Measurements from ENCODE around the gene SLC35F3. TPM values are rescaled to one million over a fixed set of nuclear protein-coding genes. Genes with fewer than 3 reads are reported as not detected.

The SLC35F3 gene
- 0.52 TPM for total RNA-seq

DNA sequence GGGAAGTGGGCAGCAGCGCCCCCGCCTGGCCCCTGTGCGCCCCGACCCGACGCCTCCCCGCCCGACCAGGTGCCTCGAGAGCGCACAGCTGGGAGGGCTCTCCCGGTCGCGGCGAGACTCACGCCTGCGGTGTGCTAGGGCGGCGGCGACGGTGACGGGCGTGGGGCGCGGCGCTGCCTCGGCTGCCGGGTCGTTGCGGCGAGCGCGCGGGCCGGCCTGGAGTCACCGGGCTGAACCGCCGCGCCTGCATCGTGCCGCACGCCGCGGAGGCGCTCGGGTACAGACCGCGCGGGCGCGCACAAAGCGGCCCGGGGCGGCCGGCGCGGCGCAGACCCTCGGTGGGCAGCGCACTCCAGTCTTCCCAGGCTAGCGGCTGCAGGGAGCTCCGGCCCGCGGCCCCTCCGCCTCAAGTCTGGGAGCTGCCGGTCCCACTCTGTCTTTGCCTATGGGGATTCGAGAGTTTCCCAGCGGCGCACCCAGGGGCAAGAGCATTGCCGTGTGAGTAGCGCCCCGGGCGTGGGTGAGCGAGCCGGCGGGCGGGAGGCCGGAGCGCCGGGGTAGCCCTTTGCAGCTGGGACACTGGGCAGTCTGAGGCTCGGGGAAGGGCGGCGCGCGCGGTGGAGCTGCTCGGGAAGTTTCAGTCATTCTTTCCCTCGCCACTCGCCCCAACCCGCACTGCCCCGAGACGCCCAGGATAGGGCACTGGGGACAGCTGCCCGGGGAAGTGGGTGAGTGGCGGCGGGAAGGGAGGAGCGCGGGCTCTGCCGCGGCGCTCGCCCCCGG, at the start of gene SLC35F3:
SLC35F3 (plus strand) TSS at position 44 of the 783 bp plus-strand sequence.
- Histone ChIP-seq H3K4me3 (ENCODE audit: low read length in 3 of 3) (no peak within 1 kb of the TSS), H3K36me3 (ENCODE audit: control insufficient read depth in 3 of 3, insufficient read depth in 3 of 3, low read length in 3 of 3) (no peaks in the 10 kb centered on the region), H3K27ac (ENCODE audit: low read depth, low read length) (no peak within 1 kb of the TSS), H3K4me1 (ENCODE audit: control insufficient read depth in 3 of 3, insufficient read depth in 3 of 3, low read length in 3 of 3) (no peaks in the 10 kb centered on the region), H3K9me3 (ENCODE audit: control insufficient read depth in 3 of 3, low read length in 3 of 3) (no peaks in the 10 kb centered on the region), H3K9ac (ENCODE audit: low read depth in 1 of 3, low read length in 3 of 3) (no peak within 1 kb of the TSS), H3K27me3 (ENCODE audit: control insufficient read depth in 3 of 3, insufficient read depth in 3 of 3, low read length in 3 of 3) (peaks cover 12 to 14% (median 13%) of the 10 kb centered on the region in 3 donors)

DNA sequence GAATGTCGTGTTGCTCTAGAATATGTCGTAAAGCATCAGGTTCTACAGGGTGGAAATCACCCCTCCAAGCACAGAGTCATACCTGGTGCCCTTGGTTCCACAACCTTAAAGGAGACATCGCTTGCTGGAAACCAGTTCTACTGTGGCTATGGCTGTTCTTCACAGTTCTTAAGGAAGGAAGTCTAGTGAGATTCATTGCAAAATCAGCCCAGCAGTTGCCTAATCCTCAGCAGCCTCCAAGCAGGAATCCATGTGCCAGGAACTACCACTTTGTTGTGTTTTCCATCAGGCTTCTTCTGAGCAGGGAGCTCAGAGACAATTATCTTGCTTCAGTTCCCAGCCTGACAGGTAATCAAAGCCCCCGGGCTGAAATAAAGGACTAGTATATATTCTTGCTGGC, 45.0 kb upstream of the SLC35F3 start:
- Histone ChIP-seq H3K27me3 (ENCODE audit: control insufficient read depth in 3 of 3, insufficient read depth in 3 of 3, low read length in 3 of 3) (no peaks in the 10 kb centered on the region), H3K27ac (ENCODE audit: low read depth, low read length) (no peak overlapping the region), H3K4me1 (ENCODE audit: control insufficient read depth in 3 of 3, insufficient read depth in 3 of 3, low read length in 3 of 3) (no peaks in the 10 kb centered on the region), H3K9ac (ENCODE audit: low read depth in 1 of 3, low read length in 3 of 3) (no peak overlapping the region), H3K36me3 (ENCODE audit: control insufficient read depth in 3 of 3, insufficient read depth in 3 of 3, low read length in 3 of 3) (no peaks in the 10 kb centered on the region), H3K9me3 (ENCODE audit: control insufficient read depth in 3 of 3, low read length in 3 of 3) (no peaks in the 10 kb centered on the region), H3K4me3 (ENCODE audit: low read length in 3 of 3) (no peak overlapping the region)

DNA sequence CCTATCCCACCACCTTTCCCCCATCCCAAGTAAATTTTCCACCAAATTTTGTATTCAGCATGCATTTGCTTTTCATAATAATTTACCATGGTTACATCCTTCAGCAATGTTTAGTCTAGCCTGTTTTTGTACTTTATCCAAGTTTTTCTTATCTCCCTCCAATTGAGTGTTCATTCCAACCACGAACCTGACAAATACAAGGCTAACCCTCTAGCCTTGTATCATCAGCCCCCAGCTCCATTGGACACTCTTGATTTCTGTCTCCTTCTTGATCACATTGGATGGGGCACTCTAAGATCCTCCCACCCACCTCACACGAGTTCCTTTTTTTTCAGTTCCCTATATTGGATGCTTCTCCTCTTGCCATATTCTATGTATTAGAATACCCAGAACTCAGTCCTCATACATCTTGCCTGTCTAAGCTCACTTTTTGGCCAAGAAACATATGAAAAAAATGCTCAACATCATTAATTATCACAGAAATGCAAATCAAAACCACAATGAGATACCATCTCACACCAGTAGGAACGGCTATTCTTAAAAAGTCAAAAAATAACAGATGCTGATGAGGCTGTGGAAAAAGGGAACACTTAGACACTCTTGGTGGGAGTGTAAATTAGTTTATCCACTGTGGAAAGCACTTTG, 40.5 kb upstream of the SLC35F3 start:
- Histone ChIP-seq H3K27ac (ENCODE audit: low read depth, low read length) (no peak overlapping the region), H3K9me3 (ENCODE audit: control insufficient read depth in 3 of 3, low read length in 3 of 3) (no peaks in the 10 kb centered on the region), H3K4me1 (ENCODE audit: control insufficient read depth in 3 of 3, insufficient read depth in 3 of 3, low read length in 3 of 3) (no peaks in the 10 kb centered on the region), H3K36me3 (ENCODE audit: control insufficient read depth in 3 of 3, insufficient read depth in 3 of 3, low read length in 3 of 3) (no peaks in the 10 kb centered on the region), H3K4me3 (ENCODE audit: low read length in 3 of 3) (no peak overlapping the region), H3K27me3 (ENCODE audit: control insufficient read depth in 3 of 3, insufficient read depth in 3 of 3, low read length in 3 of 3) (no peaks in the 10 kb centered on the region), H3K9ac (ENCODE audit: low read depth in 1 of 3, low read length in 3 of 3) (no peak overlapping the region)

DNA sequence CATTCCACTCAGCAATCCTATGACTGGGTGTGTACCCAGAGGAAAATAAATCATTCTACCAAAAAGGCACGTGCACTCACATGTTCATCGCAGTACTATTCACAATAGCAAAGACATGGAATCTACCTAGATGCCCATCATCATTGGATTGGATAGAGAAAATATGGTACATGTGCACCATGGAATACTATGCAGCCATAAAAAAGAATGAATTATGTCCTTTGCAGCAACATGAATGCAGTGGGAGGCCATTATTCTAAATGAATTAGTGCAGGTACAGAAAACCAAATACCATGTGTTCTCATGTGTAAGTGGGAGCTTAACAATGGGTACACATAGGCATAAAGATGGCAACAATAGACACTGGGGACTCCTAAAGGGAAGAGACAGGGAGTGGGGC, 39.9 kb upstream of the SLC35F3 start:
- Histone ChIP-seq H3K9ac (ENCODE audit: low read depth in 1 of 3, low read length in 3 of 3) (no peak overlapping the region), H3K27me3 (ENCODE audit: control insufficient read depth in 3 of 3, insufficient read depth in 3 of 3, low read length in 3 of 3) (no peaks in the 10 kb centered on the region), H3K27ac (ENCODE audit: low read depth, low read length) (no peak overlapping the region), H3K9me3 (ENCODE audit: control insufficient read depth in 3 of 3, low read length in 3 of 3) (no peaks in the 10 kb centered on the region), H3K4me1 (ENCODE audit: control insufficient read depth in 3 of 3, insufficient read depth in 3 of 3, low read length in 3 of 3) (no peaks in the 10 kb centered on the region), H3K36me3 (ENCODE audit: control insufficient read depth in 3 of 3, insufficient read depth in 3 of 3, low read length in 3 of 3) (no peaks in the 10 kb centered on the region), H3K4me3 (ENCODE audit: low read length in 3 of 3) (no peak overlapping the region)

DNA sequence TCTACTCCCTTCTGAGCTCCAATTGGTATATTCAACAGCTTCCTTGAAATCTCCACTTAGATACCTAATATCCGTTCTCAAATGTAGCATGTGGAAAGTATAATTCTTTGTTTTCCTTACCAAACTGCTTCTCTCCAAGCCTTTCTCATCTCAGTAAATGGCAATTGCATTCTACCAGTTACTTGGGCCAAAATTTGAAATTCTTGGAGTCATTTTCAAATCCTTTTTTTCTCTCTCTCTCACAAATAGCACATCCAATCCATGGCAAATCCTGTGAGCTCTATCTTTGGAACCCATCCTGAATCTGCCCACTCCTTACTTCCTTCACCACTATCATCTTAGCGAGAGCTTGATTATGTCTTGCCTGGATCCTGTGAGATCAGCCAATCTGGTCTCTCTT, 39.3 kb upstream of the SLC35F3 start:
- Histone ChIP-seq H3K27ac (ENCODE audit: low read depth, low read length) (no peak overlapping the region), H3K36me3 (ENCODE audit: control insufficient read depth in 3 of 3, insufficient read depth in 3 of 3, low read length in 3 of 3) (no peaks in the 10 kb centered on the region), H3K27me3 (ENCODE audit: control insufficient read depth in 3 of 3, insufficient read depth in 3 of 3, low read length in 3 of 3) (no peaks in the 10 kb centered on the region), H3K9me3 (ENCODE audit: control insufficient read depth in 3 of 3, low read length in 3 of 3) (no peaks in the 10 kb centered on the region), H3K9ac (ENCODE audit: low read depth in 1 of 3, low read length in 3 of 3) (no peak overlapping the region), H3K4me1 (ENCODE audit: control insufficient read depth in 3 of 3, insufficient read depth in 3 of 3, low read length in 3 of 3) (no peaks in the 10 kb centered on the region), H3K4me3 (ENCODE audit: low read length in 3 of 3) (no peak overlapping the region)

DNA sequence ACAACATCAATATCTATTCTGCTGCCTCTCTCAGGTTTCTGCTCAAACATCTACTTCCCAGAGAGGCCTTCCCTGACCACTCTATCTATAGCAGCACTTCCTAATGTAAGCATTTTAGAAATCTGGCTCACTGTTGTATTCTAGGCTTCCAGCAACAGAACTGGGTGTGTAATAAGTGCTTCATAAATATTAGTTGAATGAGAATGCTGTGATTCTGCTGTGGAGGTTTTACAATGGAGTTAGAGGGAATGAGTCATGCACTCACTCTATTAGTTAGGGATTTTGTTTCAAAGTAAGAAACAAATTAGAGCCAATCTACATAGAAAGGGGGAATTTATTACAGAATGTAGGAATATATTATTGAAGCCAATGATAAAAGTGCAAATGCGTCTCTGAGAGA, 38.6 kb upstream of the SLC35F3 start:
- Histone ChIP-seq H3K9me3 (ENCODE audit: control insufficient read depth in 3 of 3, low read length in 3 of 3) (no peaks in the 10 kb centered on the region), H3K4me1 (ENCODE audit: control insufficient read depth in 3 of 3, insufficient read depth in 3 of 3, low read length in 3 of 3) (no peaks in the 10 kb centered on the region), H3K36me3 (ENCODE audit: control insufficient read depth in 3 of 3, insufficient read depth in 3 of 3, low read length in 3 of 3) (no peaks in the 10 kb centered on the region), H3K4me3 (ENCODE audit: low read length in 3 of 3) (no peak overlapping the region), H3K27me3 (ENCODE audit: control insufficient read depth in 3 of 3, insufficient read depth in 3 of 3, low read length in 3 of 3) (no peaks in the 10 kb centered on the region), H3K9ac (ENCODE audit: low read depth in 1 of 3, low read length in 3 of 3) (no peak overlapping the region), H3K27ac (ENCODE audit: low read depth, low read length) (no peak overlapping the region)

DNA sequence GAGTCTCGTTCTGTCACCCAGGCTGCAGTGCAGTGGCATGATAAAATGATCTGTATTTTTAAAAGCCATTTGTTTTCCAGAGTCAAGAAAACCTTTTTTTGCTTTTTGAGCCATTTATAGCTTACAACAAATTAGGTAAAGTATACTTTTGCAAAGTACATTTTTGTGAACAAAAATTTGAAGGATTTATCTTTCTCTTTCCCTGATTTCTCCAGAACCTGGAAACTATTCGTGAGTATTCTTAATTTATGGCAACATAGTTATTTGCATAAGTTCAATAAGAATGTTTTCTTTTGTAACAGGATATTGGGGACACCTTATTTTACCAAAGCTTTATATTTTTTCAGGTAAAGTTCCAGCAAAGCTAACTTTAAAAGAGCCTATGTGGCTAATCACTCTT, 37.4 kb upstream of the SLC35F3 start:
- no peak overlapping the region for H3K27ac ChIP-seq (ENCODE audit: low read depth, low read length)
- no peaks in the 10 kb centered on the region for H3K27me3 ChIP-seq (ENCODE audit: control insufficient read depth in 3 of 3, insufficient read depth in 3 of 3, low read length in 3 of 3)
- H3K36me3 ChIP-seq (ENCODE audit: control insufficient read depth in 3 of 3, insufficient read depth in 3 of 3, low read length in 3 of 3) = no peaks in the 10 kb centered on the region
- no peaks in the 10 kb centered on the region for H3K4me1 ChIP-seq (ENCODE audit: control insufficient read depth in 3 of 3, insufficient read depth in 3 of 3, low read length in 3 of 3)
- no peaks in the 10 kb centered on the region for H3K9me3 ChIP-seq (ENCODE audit: control insufficient read depth in 3 of 3, low read length in 3 of 3)
- no peak overlapping the region for H3K4me3 ChIP-seq (ENCODE audit: low read length in 3 of 3)
- no peak overlapping the region for H3K9ac ChIP-seq (ENCODE audit: low read depth in 1 of 3, low read length in 3 of 3)

DNA sequence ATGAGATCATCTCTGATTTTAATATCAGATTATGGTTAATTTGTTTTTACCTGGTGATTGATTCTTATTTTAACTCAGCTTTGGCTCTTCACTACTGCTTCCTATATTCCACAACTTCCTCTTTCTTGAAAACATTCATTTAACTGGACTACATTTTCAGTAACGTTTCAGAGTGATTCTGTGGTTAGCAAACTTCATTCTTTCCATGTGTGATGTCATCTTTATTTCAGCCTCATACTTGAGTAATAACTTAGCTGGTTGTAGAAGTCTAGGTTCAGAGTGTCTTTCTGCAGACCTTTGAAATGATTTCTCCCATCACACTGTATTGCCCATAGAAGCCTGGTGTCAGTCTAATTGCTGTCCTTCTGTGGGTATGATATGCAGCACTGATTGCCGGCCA, 36.0 kb upstream of the SLC35F3 start:
- Histone ChIP-seq H3K4me3 (ENCODE audit: low read length in 3 of 3) (no peak overlapping the region), H3K27me3 (ENCODE audit: control insufficient read depth in 3 of 3, insufficient read depth in 3 of 3, low read length in 3 of 3) (no peaks in the 10 kb centered on the region), H3K27ac (ENCODE audit: low read depth, low read length) (no peak overlapping the region), H3K4me1 (ENCODE audit: control insufficient read depth in 3 of 3, insufficient read depth in 3 of 3, low read length in 3 of 3) (no peaks in the 10 kb centered on the region), H3K9ac (ENCODE audit: low read depth in 1 of 3, low read length in 3 of 3) (no peak overlapping the region), H3K9me3 (ENCODE audit: control insufficient read depth in 3 of 3, low read length in 3 of 3) (no peaks in the 10 kb centered on the region), H3K36me3 (ENCODE audit: control insufficient read depth in 3 of 3, insufficient read depth in 3 of 3, low read length in 3 of 3) (no peaks in the 10 kb centered on the region)

DNA sequence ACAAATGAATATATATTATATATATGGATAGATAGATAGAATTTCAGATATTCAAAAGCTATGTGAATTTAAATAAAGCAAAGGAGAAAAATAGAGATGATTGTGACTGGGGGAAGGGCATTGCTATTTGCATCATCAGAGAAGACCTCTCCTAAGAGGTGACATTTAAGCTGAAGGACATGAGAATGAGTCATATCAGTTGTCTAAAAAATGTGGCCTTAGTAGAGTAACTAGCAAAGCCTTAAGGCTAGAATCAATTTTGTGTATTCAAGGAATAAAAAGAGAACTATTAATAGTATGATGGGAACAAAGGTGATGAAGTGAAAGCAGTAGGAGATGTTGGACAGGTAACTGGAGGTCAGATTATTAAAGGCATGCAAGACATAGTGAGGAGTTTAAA, 34.8 kb upstream of the SLC35F3 start:
- Histone ChIP-seq H3K4me3 (ENCODE audit: low read length in 3 of 3) (no peak overlapping the region), H3K9ac (ENCODE audit: low read depth in 1 of 3, low read length in 3 of 3) (no peak overlapping the region), H3K9me3 (ENCODE audit: control insufficient read depth in 3 of 3, low read length in 3 of 3) (no peaks in the 10 kb centered on the region), H3K27me3 (ENCODE audit: control insufficient read depth in 3 of 3, insufficient read depth in 3 of 3, low read length in 3 of 3) (no peaks in the 10 kb centered on the region), H3K4me1 (ENCODE audit: control insufficient read depth in 3 of 3, insufficient read depth in 3 of 3, low read length in 3 of 3) (no peaks in the 10 kb centered on the region), H3K36me3 (ENCODE audit: control insufficient read depth in 3 of 3, insufficient read depth in 3 of 3, low read length in 3 of 3) (no peaks in the 10 kb centered on the region), H3K27ac (ENCODE audit: low read depth, low read length) (no peak overlapping the region)

DNA sequence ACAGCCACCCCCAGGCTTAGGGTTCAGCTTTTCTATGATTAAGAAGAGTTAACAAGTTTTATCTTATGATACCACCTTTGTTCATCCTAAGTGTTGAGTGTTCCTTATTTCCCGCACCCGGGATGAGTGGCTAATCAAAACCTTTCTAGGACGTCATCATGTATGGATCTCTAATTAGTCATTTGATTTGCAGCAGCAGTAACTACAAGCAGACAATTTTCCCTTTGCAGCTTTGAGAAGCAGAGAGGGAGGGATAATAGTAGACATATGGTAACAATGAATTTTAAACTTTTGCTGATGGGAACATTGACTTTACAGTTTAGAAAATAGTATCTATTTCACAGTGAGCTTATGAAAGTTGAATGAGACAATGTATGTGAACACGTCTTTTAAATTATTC, 30.8 kb upstream of the SLC35F3 start:
- Histone ChIP-seq H3K9me3 (ENCODE audit: control insufficient read depth in 3 of 3, low read length in 3 of 3) (no peaks in the 10 kb centered on the region), H3K9ac (ENCODE audit: low read depth in 1 of 3, low read length in 3 of 3) (no peak overlapping the region), H3K27me3 (ENCODE audit: control insufficient read depth in 3 of 3, insufficient read depth in 3 of 3, low read length in 3 of 3) (no peaks in the 10 kb centered on the region), H3K4me1 (ENCODE audit: control insufficient read depth in 3 of 3, insufficient read depth in 3 of 3, low read length in 3 of 3) (no peaks in the 10 kb centered on the region), H3K36me3 (ENCODE audit: control insufficient read depth in 3 of 3, insufficient read depth in 3 of 3, low read length in 3 of 3) (no peaks in the 10 kb centered on the region), H3K27ac (ENCODE audit: low read depth, low read length) (no peak overlapping the region), H3K4me3 (ENCODE audit: low read length in 3 of 3) (no peak overlapping the region)
